Pancreas (tissue), 10 donors: Measurements from ENCODE around the gene SH3RF2. TPM values are rescaled to one million over a fixed set of nuclear protein-coding genes. Genes with fewer than 3 reads are reported as not detected.
"Not testable (repeated sequence)": the region's sequence is repeated elsewhere in the genome, so short reads cannot be mapped to it uniquely, and the experiment has no call there.

Experiments
- ATAC-seq, 4 donors: fragments of 200-7000 bp; cut with Tn5 transposase; one replicate each; pipeline versions ENCODE4 v1.8.0 to v1.9.1; 2020; ENCODE audit warnings: mild to moderate bottlenecking in 4 of 4, moderate library complexity in 4 of 4
- DNase-seq, 6 donors: peaks; one replicate each; pipeline ENCODE4 v3.0.0-alpha.2; 2020
- FAIRE-seq: peaks from 2 replicates; lab custom pipeline; 2012; peaks lifted over from hg19 to GRCh38; lab: Jason Lieb, UNC
- H3K27ac ChIP-seq, 4 donors: fragments of 200-600 bp; sonication (generic); 1 replicate in 3 of 4; 2 replicates in 1 of 4; pipeline versions ENCODE4 v1.5.0 to v1.8.0; 2020
- H3K27me3 ChIP-seq, 4 donors: fragments of 200-600 bp; one replicate each; pipeline ENCODE4 v1.8.0; 2021
- H3K36me3 ChIP-seq, 3 donors: fragments of 200-600 bp; sonication (generic) in 1 of 3; one replicate each; pipeline versions ENCODE4 v1.5.0 to v1.8.0; 2020 to 2021
- H3K4me1 ChIP-seq, 3 donors: fragments of 200-600 bp; one replicate each; pipeline ENCODE4 v1.8.0; 2021
- H3K4me3 ChIP-seq, 4 donors: fragments of 200-600 bp; sonication (generic) in 2 of 4; one replicate each; pipeline versions ENCODE4 v1.5.0 to v1.8.0; 2020 to 2021
- H3K9me3 ChIP-seq, 4 donors: fragments of 200-600 bp; one replicate each; pipeline ENCODE4 v1.8.0; 2021
- WGBS, 2 donors: extraction: QIAGEN DNeasy Blood & Tissue Kit; methylation state at CpG; one replicate each; pipeline ENCODE4 v1.1.7; 2013; 5-methylcytosine and 5-hydroxymethylcytosine counted together
- intact Hi-C, 3 donors: fragments of 100-400 bp; cut with DNase I; formaldehyde crosslinking; loops; one replicate each; pipeline versions ENCODE4 v1.11.1 to v1.14.2; 2022
- polyA plus RNA-seq, 2 donors: library from polyadenylated mRNA; stranded (reverse); fragments of 200-250 nt; gene quantifications; one replicate each; pipeline ENCODE4 v1.2.3, GENCODE V29; 2013
- total RNA-seq, 6 donors: library from RNA; stranded (reverse); fragmentation: NEBNext Ultra II Directional in 4 of 6; extraction: Animal tissue kit (Norgen Biotek cat#: 25700) in 4 of 6; gene quantifications; one replicate each; pipeline versions ENCODE4 v1.2.1 to v1.2.4, GENCODE V29; 2021 to 2023
- TF ChIP-seq, protein P1 (sequence below), 4 donors: fragments of 200-600 bp; sonication (generic) in 3 of 4; IDR thresholded peaks; one replicate each; pipeline versions ENCODE4 v1.5.0 to v1.8.0; 2021; ENCODE audit warnings: antibody characterized with exemption in 4 of 4
- donor health status: healthy with polysubstance abuse.
- donor health status: DM: no; HTN: no; CAD: no; lungs with moderate emphysema.
- donor health status: DM: no; HTN: no; CAD: no.
- donor health status: control.
- donor health status: control.
- donor health status: Bipolar disorder and iron deficiency.
- donor health status: DM: yes; HTN: yes; CAD: no.
- donor health status: DM: no; HTN: no; CAD: no.
- donor health status: DM: no; HTN: no; CAD: no.
- donor health status: DM: yes; HTN: yes; CAD: no.

The SH3RF2 gene
- total and polyA plus RNA-seq, 8 donors = 6.3 to 22.4 (median 12.8) TPM

DNA sequence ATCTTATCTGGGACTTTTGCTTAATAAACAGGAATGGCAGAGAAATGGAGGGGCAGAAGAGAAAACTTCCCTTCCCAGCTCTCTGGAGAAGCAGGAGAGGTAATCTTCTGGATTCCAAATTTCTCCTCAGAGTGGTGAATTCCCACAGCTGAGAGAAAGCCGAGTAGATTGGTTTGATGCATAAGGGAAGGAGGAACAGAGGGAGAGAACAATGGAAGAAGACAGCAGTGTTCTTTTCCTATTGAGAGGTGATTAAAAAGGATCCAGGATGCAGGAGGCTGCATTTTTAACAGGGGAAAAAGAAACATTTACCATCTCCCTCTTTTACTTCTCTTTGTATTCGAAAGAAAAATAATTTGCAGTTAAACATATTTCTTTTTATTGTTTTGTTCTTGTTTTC lies 13.1 kb downstream of the SH3RF2 start:
- no peaks in the 10 kb centered on the region for H3K27me3 ChIP-seq
- peaks cover 6 to 37% (median 21%) of the 10 kb centered on the region in 3 donors for H3K4me1 ChIP-seq
- no peak for FAIRE-seq
- peak overlapping the region; percentile 28 to 58 (median 44) for H3K27ac ChIP-seq
- 48 to 58% methylated on average over 2 of the region's 2 CpGs for WGBS, 2 donors
- intact Hi-C loops = no loop called here
- peak in 1 of 4 donors; percentile 9 for ATAC-seq
- H3K4me3 ChIP-seq = peak overlapping the region in 1 of 4 donors; percentile 2
- TF ChIP-seq, protein P1, sequence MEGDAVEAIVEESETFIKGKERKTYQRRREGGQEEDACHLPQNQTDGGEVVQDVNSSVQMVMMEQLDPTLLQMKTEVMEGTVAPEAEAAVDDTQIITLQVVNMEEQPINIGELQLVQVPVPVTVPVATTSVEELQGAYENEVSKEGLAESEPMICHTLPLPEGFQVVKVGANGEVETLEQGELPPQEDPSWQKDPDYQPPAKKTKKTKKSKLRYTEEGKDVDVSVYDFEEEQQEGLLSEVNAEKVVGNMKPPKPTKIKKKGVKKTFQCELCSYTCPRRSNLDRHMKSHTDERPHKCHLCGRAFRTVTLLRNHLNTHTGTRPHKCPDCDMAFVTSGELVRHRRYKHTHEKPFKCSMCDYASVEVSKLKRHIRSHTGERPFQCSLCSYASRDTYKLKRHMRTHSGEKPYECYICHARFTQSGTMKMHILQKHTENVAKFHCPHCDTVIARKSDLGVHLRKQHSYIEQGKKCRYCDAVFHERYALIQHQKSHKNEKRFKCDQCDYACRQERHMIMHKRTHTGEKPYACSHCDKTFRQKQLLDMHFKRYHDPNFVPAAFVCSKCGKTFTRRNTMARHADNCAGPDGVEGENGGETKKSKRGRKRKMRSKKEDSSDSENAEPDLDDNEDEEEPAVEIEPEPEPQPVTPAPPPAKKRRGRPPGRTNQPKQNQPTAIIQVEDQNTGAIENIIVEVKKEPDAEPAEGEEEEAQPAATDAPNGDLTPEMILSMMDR (IDR thresholded peaks at IDR 0.05) = no peak
- DNase-seq = no peak
- H3K9me3 ChIP-seq = no peaks in the 10 kb centered on the region
- no peaks in the 10 kb centered on the region for H3K36me3 ChIP-seq

DNA sequence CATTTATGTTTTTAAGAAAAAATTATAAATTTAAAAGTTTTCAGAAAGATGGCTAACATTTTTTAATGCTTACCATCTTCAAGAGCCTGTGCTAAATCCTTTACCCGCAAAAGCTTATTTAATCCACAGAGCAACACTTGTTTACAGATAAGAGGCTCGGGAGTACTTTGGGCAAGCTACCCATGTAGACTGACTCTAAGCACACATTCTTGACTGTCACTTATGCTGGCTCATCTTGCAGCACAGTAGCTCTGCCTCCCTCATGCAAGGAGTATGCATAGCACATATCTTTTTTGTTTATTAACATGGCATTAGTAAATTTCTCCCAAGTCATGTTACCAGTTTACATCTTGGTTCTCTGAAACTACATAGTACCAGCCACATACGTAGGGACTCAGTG lies 14.7 kb downstream of the SH3RF2 start:
- 53 to 58% methylated on average over 3 of the region's 3 CpGs for WGBS, 2 donors
- TF ChIP-seq, protein P1 (IDR thresholded peaks at IDR 0.05) = no peak
- FAIRE-seq (no peak), ATAC-seq (no peak), DNase-seq (no peak)
- Histone ChIP-seq H3K9me3 (no peaks in the 10 kb centered on the region), H3K27me3 (no peaks in the 10 kb centered on the region), H3K4me1 (peaks cover 6 to 21% (median 16%) of the 10 kb centered on the region in 3 donors), H3K4me3 (no peak overlapping the region), H3K36me3 (no peaks in the 10 kb centered on the region), H3K27ac (no peak overlapping the region)
- intact Hi-C loops = no loop called here

DNA sequence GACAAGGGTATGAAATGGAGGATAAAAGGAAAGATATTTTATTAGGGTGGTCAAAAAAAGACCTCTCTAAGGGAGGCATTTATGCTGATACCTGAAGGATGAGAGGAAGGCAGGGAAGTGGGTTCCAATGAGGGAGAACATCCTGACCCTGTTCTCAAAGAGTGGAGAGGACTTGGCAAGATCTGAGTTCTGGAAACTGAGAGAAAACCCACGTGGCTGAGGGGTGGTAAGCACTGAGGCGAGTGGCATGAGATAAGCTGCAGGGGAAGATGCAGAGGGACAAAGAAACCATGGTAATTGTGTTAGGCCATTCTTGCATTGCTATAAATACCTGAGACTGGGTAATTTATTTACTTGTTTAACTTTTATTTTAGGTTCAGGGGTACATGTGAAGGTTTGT lies 16.8 kb downstream of the SH3RF2 start:
- no peak for FAIRE-seq

DNA sequence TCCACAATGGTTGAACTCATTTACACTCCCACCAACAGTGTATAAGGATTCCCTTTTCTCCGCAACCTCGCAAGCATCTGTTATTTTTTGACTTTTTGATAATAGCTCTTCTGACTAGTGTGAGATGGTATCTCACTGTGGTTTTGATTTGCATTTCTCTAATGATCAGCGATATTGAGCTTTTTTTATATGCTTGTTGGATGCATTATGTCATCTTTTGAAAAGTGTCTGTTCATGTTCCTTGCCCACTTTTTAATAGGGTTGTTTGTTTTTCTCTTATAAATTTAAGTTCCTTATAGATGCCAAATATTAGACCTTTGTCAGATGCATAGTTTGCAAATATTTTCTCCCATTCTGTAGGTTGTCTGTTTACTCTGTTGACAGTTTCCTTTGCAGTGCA lies 17.8 kb downstream of the SH3RF2 start:
- H3K27me3 ChIP-seq, DNase-seq, FAIRE-seq, ATAC-seq, H3K36me3 ChIP-seq, H3K4me3 ChIP-seq, intact Hi-C loops, H3K27ac ChIP-seq, H3K9me3 ChIP-seq: not testable (repeated sequence)
- WGBS, 2 donors = 96 to 100% methylated on average over 3 of the region's 3 CpGs
- H3K4me1 ChIP-seq = peaks cover 0 to 16% (median 13%) of the 10 kb centered on the region in 3 donors

More for the DNA sequence above, 16.8 kb downstream of the SH3RF2 start:
- intact Hi-C loops = no loop called here
- H3K4me1 ChIP-seq = peaks cover 6 to 16% (median 7%) of the 10 kb centered on the region in 3 donors
- H3K27ac ChIP-seq = no peak overlapping the region
- WGBS, 2 donors = 48 to 57% methylated on average over 2 of the region's 2 CpGs
- no peaks in the 10 kb centered on the region for H3K36me3 ChIP-seq
- DNase-seq (no peak), ATAC-seq (no peak)
- H3K9me3 ChIP-seq = no peaks in the 10 kb centered on the region
- H3K27me3 ChIP-seq = no peaks in the 10 kb centered on the region
- H3K4me3 ChIP-seq = no peak overlapping the region
- TF ChIP-seq, protein P1 (IDR thresholded peaks at IDR 0.05) = no peak

DNA sequence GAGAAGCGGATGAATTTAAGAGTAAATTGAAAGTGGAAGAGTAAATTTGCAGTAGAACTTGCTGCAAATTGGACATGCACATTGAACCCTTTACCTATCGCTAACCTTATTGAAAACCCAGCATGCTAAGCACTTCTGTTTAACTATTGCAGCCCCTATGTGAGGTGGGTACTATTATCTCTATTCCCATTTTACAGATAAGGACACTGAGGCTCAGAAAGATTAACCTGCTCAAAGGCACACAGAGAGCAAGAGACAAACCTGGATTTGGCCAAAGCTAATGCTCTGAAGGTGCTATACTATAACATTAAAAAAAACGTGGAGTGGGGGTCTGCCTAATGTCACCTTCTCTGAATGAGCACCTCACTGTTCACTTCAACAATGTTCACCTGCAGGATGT lies 21.0 kb downstream of the SH3RF2 start:
- intact Hi-C loops = no loop called here
- TF ChIP-seq, protein P1 (IDR thresholded peaks at IDR 0.05) = no peak

More for the DNA sequence above, 21.0 kb downstream of the SH3RF2 start:
- H3K4me1 ChIP-seq = peaks cover 10 to 19% (median 13%) of the 10 kb centered on the region in 3 donors
- FAIRE-seq (no peak), ATAC-seq (no peak), DNase-seq (no peak)
- no peak overlapping the region for H3K27ac ChIP-seq
- no peaks in the 10 kb centered on the region for H3K27me3 ChIP-seq
- no peaks in the 10 kb centered on the region for H3K36me3 ChIP-seq
- WGBS, 2 donors = 86 to 90% methylated on average over 3 of the region's 3 CpGs
- H3K9me3 ChIP-seq = no peaks in the 10 kb centered on the region
- no peak overlapping the region for H3K4me3 ChIP-seq
